Liver (tissue), 3 donors: ENCODE results near the gene TMEM186.

Source experiments
- FOXA1 ChIP-seq: IDR thresholded peaks from 2 replicates; pipeline ENCODE4 v1.6.1; 2016; ENCODE audit warnings: antibody characterized with exemption
- JUND ChIP-seq, 2 donors: IDR thresholded peaks; 2 replicates each; pipeline ENCODE4 v1.6.1; 2016; ENCODE audit warnings: antibody characterized with exemption in 2 of 2
- RAD21 ChIP-seq, 2 donors: IDR thresholded peaks; 2 replicates each; pipeline ENCODE4 v1.6.1; 2016; ENCODE audit warnings: antibody characterized with exemption in 2 of 2, mild to moderate bottlenecking in 2 of 2
- SP1 ChIP-seq: IDR thresholded peaks from 2 replicates; pipeline ENCODE4 v1.6.1; 2018; ENCODE audit warnings: antibody characterized with exemption, mild to moderate bottlenecking
- TAF1 ChIP-seq: conservative IDR thresholded peaks from 2 replicates; pipeline ENCODE4 v1.6.1; 2016; ENCODE audit warnings: antibody characterized with exemption, mild to moderate bottlenecking
- YY1 ChIP-seq: IDR thresholded peaks from 2 replicates; pipeline ENCODE4 v1.6.1; 2016; ENCODE audit warnings: antibody characterized with exemption, mild to moderate bottlenecking
- TF ChIP-seq, protein P1 (sequence below): fragments of 150-350 bp; IDR thresholded peaks from 2 replicates; pipeline ENCODE4 v1.5.1; 2017; ENCODE audit warnings: improper control_type of control experiment, low read depth, low read length; ENCODE audit not compliant: missing input control
- TF ChIP-seq, protein P2 (sequence below): IDR thresholded peaks from 2 replicates; pipeline ENCODE4 v1.6.1; 2016; ENCODE audit warnings: antibody characterized with exemption
- TF ChIP-seq, protein P3 (sequence below): IDR thresholded peaks from 2 replicates; pipeline ENCODE4 v1.6.1; 2016; ENCODE audit warnings: antibody characterized with exemption
- donor health status: healthy.
- donor health status: healthy.

GRCh38 chr16:8798535-8799157, 1.2 kb upstream of the TMEM186 start:
- TF ChIP-seq TAF1 (no peak), SP1 (no peak), JUND (IDR thresholded peaks at IDR 0.05) (no peak), RAD21 (IDR thresholded peaks at IDR 0.05) (no peak), YY1 (no peak), FOXA1 (no peak)
- TF ChIP-seq, protein P1, sequence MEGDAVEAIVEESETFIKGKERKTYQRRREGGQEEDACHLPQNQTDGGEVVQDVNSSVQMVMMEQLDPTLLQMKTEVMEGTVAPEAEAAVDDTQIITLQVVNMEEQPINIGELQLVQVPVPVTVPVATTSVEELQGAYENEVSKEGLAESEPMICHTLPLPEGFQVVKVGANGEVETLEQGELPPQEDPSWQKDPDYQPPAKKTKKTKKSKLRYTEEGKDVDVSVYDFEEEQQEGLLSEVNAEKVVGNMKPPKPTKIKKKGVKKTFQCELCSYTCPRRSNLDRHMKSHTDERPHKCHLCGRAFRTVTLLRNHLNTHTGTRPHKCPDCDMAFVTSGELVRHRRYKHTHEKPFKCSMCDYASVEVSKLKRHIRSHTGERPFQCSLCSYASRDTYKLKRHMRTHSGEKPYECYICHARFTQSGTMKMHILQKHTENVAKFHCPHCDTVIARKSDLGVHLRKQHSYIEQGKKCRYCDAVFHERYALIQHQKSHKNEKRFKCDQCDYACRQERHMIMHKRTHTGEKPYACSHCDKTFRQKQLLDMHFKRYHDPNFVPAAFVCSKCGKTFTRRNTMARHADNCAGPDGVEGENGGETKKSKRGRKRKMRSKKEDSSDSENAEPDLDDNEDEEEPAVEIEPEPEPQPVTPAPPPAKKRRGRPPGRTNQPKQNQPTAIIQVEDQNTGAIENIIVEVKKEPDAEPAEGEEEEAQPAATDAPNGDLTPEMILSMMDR = no peak
- TF ChIP-seq, protein P2, sequence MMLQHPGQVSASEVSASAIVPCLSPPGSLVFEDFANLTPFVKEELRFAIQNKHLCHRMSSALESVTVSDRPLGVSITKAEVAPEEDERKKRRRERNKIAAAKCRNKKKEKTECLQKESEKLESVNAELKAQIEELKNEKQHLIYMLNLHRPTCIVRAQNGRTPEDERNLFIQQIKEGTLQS = no peak
- TF ChIP-seq, protein P3, sequence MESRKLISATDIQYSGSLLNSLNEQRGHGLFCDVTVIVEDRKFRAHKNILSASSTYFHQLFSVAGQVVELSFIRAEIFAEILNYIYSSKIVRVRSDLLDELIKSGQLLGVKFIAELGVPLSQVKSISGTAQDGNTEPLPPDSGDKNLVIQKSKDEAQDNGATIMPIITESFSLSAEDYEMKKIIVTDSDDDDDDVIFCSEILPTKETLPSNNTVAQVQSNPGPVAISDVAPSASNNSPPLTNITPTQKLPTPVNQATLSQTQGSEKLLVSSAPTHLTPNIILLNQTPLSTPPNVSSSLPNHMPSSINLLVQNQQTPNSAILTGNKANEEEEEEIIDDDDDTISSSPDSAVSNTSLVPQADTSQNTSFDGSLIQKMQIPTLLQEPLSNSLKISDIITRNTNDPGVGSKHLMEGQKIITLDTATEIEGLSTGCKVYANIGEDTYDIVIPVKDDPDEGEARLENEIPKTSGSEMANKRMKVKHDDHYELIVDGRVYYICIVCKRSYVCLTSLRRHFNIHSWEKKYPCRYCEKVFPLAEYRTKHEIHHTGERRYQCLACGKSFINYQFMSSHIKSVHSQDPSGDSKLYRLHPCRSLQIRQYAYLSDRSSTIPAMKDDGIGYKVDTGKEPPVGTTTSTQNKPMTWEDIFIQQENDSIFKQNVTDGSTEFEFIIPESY = no peak
